ENCODE measurements around the gene CBL.
"Not testable (repeated sequence)": the region's sequence is repeated elsewhere in the genome, so short reads cannot be mapped to it uniquely, and the experiment has no call there.

DNA sequence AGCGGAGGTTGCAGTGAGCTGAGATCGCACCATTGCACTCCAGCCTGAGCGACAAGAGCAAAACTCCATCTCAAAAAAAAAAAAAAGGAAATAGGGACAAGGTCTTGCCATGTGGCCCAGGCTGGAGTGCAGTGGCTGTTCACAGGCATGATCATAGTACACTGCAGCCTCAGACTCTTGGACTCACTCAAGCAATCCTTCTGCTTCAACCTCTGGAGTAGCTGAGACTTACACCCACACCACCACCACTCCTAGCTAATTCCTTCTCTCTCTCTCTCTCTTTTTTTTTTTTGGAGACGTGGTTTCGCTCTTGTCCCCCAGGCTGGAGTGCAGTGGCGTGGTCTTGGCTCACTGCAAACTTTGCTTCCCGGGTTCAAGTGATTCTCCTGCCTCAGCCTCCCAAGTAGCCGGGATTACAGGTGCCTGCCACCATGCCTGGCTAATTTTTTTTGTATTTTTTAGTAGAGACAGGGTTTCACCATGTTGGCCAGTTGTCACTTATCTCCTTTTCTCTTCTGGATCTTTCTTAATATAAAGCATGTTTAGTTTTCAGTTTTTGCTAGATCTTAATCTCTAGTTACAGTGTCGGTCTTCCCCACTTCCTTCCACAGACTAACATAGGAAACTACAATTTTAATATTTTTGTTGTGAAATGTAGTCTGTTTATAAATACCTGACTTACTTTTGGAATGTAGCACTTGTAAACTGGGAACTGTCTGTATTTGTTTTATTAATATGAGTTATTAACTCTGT is 22.6 kb downstream of the CBL start:
- TF ChIP-seq, protein P1, sequence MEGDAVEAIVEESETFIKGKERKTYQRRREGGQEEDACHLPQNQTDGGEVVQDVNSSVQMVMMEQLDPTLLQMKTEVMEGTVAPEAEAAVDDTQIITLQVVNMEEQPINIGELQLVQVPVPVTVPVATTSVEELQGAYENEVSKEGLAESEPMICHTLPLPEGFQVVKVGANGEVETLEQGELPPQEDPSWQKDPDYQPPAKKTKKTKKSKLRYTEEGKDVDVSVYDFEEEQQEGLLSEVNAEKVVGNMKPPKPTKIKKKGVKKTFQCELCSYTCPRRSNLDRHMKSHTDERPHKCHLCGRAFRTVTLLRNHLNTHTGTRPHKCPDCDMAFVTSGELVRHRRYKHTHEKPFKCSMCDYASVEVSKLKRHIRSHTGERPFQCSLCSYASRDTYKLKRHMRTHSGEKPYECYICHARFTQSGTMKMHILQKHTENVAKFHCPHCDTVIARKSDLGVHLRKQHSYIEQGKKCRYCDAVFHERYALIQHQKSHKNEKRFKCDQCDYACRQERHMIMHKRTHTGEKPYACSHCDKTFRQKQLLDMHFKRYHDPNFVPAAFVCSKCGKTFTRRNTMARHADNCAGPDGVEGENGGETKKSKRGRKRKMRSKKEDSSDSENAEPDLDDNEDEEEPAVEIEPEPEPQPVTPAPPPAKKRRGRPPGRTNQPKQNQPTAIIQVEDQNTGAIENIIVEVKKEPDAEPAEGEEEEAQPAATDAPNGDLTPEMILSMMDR (IDR thresholded peaks at IDR 0.05) = not testable (repeated sequence)
- not testable (repeated sequence) for TF ChIP-seq CHD4 (IDR thresholded peaks at IDR 0.05; ENCODE audit: borderline replicate concordance); SREBF2 (IDR thresholded peaks at IDR 0.05); POLR2A (IDR thresholded peaks at IDR 0.05; ENCODE audit: low read length); EP300 (IDR thresholded peaks at IDR 0.05); RAD21 (conservative IDR thresholded peaks at IDR 0.05 in 1 of 2, IDR thresholded peaks at IDR 0.05 in 1 of 2); KDM5A (IDR thresholded peaks at IDR 0.05); FOXS1 (CRISPR knock-in tag; IDR thresholded peaks at IDR 0.05); BHLHE40 (IDR thresholded peaks at IDR 0.05; ENCODE audit: low read depth, low read length); CBX2 (IDR thresholded peaks at IDR 0.05; ENCODE audit: borderline replicate concordance, low read depth); NPAS2 (CRISPR knock-in tag; IDR thresholded peaks at IDR 0.05; ENCODE audit: borderline replicate concordance); TFCP2L1 (CRISPR knock-in tag; IDR thresholded peaks at IDR 0.05); NR3C1 (IDR thresholded peaks at IDR 0.05)
- TF ChIP-seq, protein P2, sequence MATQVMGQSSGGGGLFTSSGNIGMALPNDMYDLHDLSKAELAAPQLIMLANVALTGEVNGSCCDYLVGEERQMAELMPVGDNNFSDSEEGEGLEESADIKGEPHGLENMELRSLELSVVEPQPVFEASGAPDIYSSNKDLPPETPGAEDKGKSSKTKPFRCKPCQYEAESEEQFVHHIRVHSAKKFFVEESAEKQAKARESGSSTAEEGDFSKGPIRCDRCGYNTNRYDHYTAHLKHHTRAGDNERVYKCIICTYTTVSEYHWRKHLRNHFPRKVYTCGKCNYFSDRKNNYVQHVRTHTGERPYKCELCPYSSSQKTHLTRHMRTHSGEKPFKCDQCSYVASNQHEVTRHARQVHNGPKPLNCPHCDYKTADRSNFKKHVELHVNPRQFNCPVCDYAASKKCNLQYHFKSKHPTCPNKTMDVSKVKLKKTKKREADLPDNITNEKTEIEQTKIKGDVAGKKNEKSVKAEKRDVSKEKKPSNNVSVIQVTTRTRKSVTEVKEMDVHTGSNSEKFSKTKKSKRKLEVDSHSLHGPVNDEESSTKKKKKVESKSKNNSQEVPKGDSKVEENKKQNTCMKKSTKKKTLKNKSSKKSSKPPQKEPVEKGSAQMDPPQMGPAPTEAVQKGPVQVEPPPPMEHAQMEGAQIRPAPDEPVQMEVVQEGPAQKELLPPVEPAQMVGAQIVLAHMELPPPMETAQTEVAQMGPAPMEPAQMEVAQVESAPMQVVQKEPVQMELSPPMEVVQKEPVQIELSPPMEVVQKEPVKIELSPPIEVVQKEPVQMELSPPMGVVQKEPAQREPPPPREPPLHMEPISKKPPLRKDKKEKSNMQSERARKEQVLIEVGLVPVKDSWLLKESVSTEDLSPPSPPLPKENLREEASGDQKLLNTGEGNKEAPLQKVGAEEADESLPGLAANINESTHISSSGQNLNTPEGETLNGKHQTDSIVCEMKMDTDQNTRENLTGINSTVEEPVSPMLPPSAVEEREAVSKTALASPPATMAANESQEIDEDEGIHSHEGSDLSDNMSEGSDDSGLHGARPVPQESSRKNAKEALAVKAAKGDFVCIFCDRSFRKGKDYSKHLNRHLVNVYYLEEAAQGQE (IDR thresholded peaks at IDR 0.05) = not testable (repeated sequence)

Measured in A549 (cell line).